ENCODE measurements around the gene ADARB2.

The ADARB2 gene

GRCh38 chr10:1684991-1685390, 52.3 kb downstream of the ADARB2 start:
- DNase-seq: no peak

- no peak for DNase-seq
These were observed 53.7 kb downstream of the ADARB2 start for GRCh38 chr10:1683649-1684048.

GRCh38 chr10:1679821-1680650, 57.3 kb downstream of the ADARB2 start:
- DNase-seq: no peak

- no peak for DNase-seq
These were observed 59.2 kb downstream of the ADARB2 start for GRCh38 chr10:1678084-1678483.

GRCh38 chr10:1677307-1677939, 59.9 kb downstream of the ADARB2 start:
- no peak for DNase-seq

GRCh38 chr10:1674501-1674900, 62.8 kb downstream of the ADARB2 start:
- no peak for DNase-seq

DNA sequence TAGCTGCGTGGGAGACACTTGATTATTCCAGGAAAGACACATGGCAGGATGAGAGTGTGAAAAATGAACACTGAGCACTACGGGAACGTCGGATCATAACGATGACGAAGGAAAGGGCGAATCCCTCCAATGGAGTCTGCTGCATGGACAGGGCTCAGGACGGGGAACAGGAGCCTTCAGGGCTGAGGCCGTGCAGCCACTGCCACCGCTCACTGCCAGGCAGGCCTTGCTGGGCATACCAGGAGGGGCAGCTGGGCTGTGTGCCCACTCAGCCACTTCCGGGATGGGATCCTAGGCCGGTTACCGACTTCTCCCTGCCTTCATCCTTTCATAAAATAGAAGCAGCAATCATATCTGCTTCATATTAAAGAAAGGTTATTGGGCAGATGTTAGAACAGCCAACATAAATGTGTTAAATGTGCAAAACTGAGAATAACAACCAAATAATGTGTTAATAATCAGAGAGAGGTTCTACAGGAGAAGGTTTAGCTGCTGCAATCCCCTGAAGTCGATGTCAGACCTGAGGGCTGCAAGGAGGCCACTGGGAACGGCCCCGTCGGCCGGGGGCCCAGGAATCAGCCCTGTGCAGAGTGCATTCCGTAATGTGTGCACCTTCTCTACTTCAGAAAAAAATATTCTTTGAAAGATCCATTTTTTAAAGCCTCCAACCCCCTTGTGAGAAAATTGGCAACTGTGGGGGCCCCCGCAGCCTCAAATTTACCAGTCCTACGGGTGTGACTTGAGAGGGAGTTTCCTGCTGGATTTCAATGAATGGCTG, 63.6 kb downstream of the ADARB2 start:
- no peak for DNase-seq

DNA sequence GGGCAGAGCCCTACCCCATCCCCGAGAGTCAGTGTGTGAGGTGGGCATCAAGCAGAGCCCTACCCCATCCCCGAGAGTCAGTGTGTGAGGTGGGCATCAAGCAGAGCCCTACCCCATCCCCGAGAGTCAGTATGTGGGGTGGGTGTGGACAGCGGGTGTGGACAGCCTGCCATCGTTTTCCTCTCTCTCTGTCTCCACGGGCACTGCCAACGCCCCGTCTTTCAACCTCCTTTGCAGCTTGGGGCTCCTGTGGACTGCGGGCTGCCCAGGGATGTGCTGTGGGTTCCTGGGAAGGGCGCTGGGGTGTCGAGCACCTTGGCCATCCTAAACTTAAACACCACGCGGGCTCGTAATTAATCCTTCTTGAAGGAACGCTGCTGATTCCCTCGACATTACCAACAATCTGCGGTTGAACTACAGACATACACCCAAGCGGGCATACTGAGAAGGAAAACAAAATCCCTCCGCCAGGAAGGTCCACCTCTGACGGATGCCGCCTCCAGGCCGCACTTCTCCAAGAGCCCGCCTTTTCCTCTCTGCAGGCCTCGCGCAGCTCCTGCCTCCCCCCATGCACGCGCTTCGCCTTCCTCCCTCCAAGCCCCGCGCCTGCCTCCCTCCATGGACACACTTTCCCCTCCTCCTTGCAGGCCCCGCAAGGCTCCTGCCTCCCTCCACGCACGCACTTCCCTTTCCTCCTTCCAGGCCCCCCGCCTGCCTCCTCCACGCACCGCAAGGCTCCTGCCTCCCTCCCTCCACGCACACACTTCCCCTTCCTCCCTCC, 65.1 kb downstream of the ADARB2 start:
- no peak for DNase-seq

DNA sequence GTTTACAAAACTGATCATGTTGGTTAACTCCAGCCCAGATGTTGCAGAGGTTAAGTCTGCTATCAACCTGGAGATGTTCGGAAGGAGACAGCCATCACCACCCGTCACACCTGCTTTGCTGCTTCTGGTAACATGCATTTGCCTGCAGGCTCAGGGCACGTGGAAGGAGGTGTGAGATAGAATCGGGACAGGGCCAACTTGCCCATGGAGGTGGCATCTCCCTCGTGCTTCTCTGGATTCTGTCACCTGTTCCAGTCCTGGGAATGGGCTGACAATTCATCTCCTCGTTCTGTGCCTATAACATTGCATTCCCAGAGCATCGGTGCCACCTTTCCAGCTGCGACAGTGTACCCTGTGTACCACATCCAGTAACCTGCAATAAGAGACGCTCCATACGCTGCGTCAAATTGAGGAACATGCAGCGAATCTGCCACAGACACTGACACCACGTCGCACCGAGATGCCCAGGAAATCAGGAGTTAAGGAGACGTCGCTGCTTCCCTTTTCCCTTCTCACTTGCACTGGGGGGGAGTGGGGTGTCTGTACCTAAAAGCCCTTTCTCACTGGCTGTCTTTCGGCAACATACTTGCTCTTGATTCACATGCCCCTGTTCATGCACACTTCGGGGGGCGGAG, 65.8 kb downstream of the ADARB2 start:
- no peak for DNase-seq

GRCh38 chr10:1670541-1671365, 66.6 kb downstream of the ADARB2 start:
- DNase-seq: no peak

- DNase-seq: no peak
These were observed 67.9 kb downstream of the ADARB2 start for GRCh38 chr10:1669433-1669832.

DNA sequence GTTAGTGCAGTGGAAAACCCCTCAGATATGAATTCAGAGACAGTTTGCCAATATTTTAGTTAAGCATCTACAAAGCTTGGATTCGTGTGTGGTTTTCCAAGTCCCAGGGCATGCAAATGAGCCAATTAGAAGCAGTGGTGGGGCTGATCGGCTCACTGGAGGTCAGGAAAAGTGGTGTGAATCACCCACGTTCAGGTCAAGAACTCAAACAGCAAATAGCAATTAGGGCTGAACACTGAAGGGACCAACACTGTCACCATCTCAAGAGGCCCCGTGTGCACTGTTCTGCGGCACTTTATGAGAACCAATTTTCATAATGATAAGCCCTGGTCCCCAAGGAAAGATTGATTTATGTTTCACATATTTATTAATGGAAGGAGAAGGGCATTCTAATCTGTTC, 68.9 kb downstream of the ADARB2 start:
- no peak for DNase-seq

DNA sequence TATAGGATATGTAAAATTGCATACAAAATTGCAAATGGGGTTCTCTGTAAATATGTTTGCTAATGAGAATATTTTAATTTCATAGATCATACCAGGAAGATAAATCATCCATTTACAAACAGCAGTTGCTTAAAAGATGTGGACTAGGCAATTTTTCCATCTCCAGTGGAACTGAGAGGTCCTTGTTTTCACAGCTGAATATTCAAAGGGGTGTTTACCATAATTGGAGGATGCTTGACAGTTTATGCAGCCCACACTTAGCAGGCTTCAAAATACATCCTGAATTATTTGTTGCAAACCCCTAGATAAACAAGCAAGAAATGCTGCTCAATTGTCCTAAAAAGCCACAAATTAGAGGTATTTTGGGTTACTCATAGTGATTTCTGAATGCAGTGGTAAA, 69.9 kb downstream of the ADARB2 start:
- DNase-seq: no peak

DNA sequence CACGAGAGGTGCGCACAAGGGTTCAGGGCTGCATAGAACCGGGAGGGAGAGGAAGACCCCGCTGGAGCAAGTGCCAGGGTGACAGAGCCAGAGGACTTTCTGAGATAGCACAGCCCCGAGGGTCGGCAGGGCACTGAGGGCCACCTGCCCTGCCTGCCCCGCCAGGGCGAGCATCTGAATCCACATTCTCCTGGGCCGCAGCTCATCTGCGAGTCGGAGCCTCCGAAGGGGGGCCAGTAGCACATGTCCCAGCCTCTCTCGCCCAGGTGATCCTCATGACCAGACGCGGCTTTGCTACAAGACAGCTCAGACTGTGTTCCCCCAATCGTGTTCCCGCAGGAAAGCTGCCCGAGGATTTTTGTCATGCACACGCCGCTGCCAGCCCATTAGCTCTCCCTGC, 71.2 kb downstream of the ADARB2 start:
- no peak for DNase-seq

DNA sequence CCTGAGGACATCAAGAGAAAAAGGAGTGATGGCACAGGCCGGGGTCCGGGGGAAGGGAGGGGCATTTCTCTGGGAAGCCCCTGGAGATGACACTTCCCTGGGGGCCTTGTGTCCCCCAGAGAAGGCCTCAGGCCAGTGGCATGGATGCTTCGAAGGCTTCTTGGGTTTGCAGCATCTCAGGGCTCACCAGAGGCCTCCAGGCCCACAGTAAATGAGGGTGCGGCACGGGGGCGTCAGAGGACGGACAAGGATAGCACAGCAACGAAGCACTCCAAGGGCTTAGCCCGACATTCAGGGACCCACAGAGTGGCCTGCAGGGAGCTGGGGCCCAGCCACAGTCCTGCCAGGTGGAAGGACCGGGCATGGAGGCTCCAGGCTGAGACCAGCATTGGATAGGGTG, 71.6 kb downstream of the ADARB2 start:
- no peak for DNase-seq

- DNase-seq: no peak
These were observed 72.2 kb downstream of the ADARB2 start for GRCh38 chr10:1665021-1665661.

DNA sequence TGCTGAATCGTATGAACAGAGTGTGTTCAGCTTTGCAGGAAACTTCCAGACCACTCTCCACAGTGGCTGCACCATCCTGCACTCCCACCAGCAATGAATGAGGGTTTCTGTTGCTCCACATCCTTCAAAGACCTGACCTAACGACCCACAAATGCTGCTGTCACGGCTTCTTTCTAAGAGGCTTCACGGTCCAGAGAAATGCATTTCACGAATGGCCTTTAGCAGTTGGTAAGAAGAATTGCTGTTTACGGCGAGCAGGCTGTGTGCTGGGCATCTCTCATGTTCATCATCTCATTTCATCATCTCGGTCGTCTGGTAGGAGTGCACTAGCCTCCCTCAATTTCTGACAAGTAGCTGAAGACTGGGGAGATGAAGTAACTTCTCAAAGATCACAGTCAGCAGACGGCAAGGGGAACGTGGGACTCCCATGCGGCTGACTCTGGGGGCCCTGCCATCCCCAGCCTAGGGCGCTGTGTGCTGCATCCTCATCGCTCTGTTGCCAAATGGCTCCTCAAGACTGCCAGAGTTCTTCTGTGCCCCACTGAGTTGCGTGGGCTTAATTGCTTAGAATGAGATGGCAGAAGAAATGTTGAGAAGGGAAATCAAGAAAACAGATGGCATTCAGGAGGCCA, 72.9 kb downstream of the ADARB2 start:
- DNase-seq: no peak

- DNase-seq: no peak
These were observed 74.1 kb downstream of the ADARB2 start for GRCh38 chr10:1663226-1663625.

DNA sequence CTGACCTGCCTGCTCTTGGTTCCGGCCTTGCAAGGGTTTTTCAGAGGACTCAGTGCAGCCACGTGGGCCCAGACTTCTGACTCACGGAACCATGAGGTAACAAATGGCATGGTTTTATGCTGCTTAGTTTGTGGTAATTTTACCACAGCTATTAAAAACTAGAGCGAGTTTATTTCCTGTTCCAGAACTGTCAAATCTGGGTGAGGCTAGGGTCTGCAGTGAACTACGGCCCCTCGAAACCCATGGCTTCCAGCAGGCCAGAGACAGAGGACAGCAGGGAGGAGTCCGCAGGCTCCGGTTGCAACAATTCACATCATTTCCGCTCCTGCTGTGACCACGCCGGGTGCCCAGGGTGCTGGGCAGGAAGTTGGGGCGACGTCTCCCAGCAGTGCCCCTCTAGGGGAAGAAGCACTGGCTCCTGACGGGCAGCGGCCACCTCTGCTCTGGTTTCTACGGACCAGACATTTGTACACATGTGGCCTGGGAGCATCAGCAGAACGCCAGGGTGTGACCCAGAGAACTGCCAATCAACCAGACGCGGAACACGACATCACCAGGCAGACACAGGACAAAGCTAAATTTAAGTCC, 74.8 kb downstream of the ADARB2 start:
- no peak for DNase-seq

DNA sequence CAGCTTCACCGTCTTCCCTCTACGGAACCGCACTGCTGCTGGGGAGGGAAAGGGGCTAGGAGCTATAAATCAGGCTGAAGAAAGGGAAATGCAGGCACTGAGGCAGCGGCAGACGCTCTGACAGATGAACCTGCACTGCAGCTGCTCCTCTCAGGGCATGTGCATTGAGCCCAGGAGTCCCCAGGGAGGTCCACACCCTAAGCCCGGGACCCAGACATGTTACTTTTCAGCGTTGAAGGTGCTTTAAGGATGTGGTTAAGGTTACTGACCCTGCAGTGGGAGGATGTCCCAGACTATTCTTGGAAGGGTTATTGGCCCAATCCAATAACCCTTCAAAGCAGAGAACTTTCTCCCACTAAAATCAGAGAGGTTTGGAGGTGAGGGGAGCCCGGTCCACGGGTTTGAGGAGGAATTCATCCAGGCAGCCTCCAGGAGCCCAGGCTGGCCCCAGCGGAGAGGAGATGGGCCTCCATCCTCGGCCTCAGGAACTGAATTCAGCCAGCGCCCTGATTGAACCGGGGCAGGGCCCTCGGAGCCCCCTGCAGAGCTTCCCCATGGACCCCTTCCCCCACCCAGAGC, 75.4 kb downstream of the ADARB2 start:
- no peak for DNase-seq

Measured in activated CD4-positive, alpha-beta T cell treated with anti-CD3 and anti-CD28 coated beads for 48 hours (primary cell).